HL-60/S4 treated with retinoic acid at 250 ng/mL for 4 days and 3 days (cell line): Measurements from ENCODE around the gene TMA16.
"Not testable (repeated sequence)": the region's sequence is repeated elsewhere in the genome, so short reads cannot be mapped to it uniquely, and the experiment has no call there.

ENCODE experiments used
- in situ Hi-C: fragments of 300-500 bp; cut with MboI; formaldehyde crosslinking; loops from 2 replicates; pipeline ENCODE4 v1.7.0; 2022; ENCODE audit warnings: low sequenced_read_pairs

Gene TMA16

GRCh38 chr4:163494360-163495241 lies at the start of gene TMA16:
Gene TMA16 (plus strand): TSS chr4:163494690. CDS start chr4:163494802, 112 bp downstream.
- in situ Hi-C loops, result no loop called here

- in situ Hi-C loops, result not testable (repeated sequence)
These were observed 47.5 kb upstream of the TMA16 start for GRCh38 chr4:163447023-163447422.

GRCh38 chr4:163447481-163447880 lies 47.0 kb upstream of the TMA16 start:
- in situ Hi-C loops, result no loop called here

- in situ Hi-C loops, result no loop called here
These were observed 45.8 kb upstream of the TMA16 start for GRCh38 chr4:163448540-163449203.

GRCh38 chr4:163462556-163462955 lies 31.9 kb upstream of the TMA16 start:
- in situ Hi-C loops, result no loop called here

GRCh38 chr4:163467082-163467770 lies 27.3 kb upstream of the TMA16 start:
- in situ Hi-C loops, result no loop called here

- in situ Hi-C loops, result no loop called here
These were observed 24.1 kb upstream of the TMA16 start for GRCh38 chr4:163470391-163470790.

GRCh38 chr4:163473130-163473529 lies 21.4 kb upstream of the TMA16 start:
- in situ Hi-C loops, result no loop called here

GRCh38 chr4:163473576-163473975 lies 20.9 kb upstream of the TMA16 start, which contains the start of gene TKTL2:
Gene TKTL2 (minus strand): TSS chr4:163473754. CDS start chr4:163473734, 20 bp downstream.
- in situ Hi-C loops, result no loop called here

GRCh38 chr4:163474027-163474426 lies 20.5 kb upstream of the TMA16 start:
- in situ Hi-C loops, result no loop called here

- in situ Hi-C loops, result no loop called here
These were observed 17.6 kb upstream of the TMA16 start for GRCh38 chr4:163476761-163477438.

- in situ Hi-C loops, result no loop called here
These were observed 12.3 kb upstream of the TMA16 start for GRCh38 chr4:163482190-163482589.

GRCh38 chr4:163484906-163485305 lies 9.6 kb upstream of the TMA16 start:
- in situ Hi-C loops, result no loop called here

- in situ Hi-C loops, result no loop called here
These were observed 8.9 kb upstream of the TMA16 start for GRCh38 chr4:163485589-163485988.

- in situ Hi-C loops, result no loop called here
These were observed 8.2 kb upstream of the TMA16 start for GRCh38 chr4:163486321-163486720.

- in situ Hi-C loops, result no loop called here
These were observed 4.6 kb upstream of the TMA16 start for GRCh38 chr4:163489929-163490328.

GRCh38 chr4:163492951-163493504 lies 1.5 kb upstream of the TMA16 start:
- in situ Hi-C loops, result no loop called here

GRCh38 chr4:163493643-163494359 lies 689 bp upstream of the TMA16 start:
- in situ Hi-C loops, result no loop called here

- in situ Hi-C loops, result no loop called here
These were observed 1.4 kb downstream of the TMA16 start for GRCh38 chr4:163495900-163496299.

GRCh38 chr4:163500586-163500985 lies 6.1 kb downstream of the TMA16 start:
- in situ Hi-C loops, result no loop called here
